Measurements from ENCODE around the gene ATP6V0C. TPM values are rescaled to one million over a fixed set of nuclear protein-coding genes. Genes with fewer than 3 reads are reported as not detected.

Gene ATP6V0C
- total and polyA plus RNA-seq, 4 donors: 17.6 to 132 (median 60.6) TPM

DNA sequence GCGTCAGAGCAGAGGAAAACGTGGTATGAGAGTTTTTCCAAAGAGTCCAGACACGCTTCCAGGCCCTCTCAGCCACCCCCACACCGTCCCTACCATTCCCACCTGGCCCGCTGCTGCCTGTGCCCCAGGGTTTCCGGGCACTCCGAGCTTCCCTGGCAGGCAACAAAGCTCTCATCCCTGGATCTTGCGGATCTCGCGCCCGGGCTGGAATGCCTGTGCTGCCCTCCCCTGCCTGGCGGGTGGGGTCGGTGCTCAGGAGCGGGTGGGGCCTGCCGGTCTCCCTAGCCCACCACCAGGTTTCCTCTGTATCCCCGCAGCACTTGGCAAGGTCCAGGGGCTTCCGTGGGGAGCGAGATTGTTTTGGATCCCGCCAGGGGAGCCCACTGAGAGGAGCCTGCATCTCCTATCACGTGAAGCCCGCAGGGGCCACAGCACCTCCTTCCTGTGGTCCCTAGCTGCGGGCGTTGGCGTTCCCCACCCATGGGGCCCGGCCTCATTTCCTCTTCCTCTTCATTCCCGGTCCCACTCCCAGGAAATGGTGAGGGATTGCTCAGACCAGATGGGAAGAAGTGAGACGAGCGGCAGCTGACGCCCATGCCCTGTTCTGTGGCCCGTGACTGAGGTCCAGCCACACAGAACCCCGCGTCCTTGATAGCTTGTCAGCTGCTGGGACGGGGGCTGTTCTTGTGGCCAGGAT lies 27.8 kb upstream of the ATP6V0C start:
- no peaks in the 10 kb centered on the region for H3K9me3 ChIP-seq (ENCODE audit: control insufficient read depth in 4 of 4, low read length in 3 of 4)
- H3K4me1 ChIP-seq (ENCODE audit: control insufficient read depth in 4 of 4, insufficient read depth in 4 of 4, low read length in 3 of 4): peaks cover 21 to 47% (median 30%) of the 10 kb centered on the region in 4 donors
- no peak overlapping the region for H3K9ac ChIP-seq (ENCODE audit: low read depth in 1 of 2, low read length in 2 of 2)
- no peak overlapping the region for H3K27ac ChIP-seq (ENCODE audit: low read depth in 1 of 2, low read length in 2 of 2)
- TF ChIP-seq, protein P1, sequence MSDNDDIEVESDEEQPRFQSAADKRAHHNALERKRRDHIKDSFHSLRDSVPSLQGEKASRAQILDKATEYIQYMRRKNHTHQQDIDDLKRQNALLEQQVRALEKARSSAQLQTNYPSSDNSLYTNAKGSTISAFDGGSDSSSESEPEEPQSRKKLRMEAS (IDR thresholded peaks at IDR 0.05): no peak
- TF ChIP-seq EGR1 (IDR thresholded peaks at IDR 0.05; ENCODE audit: low read depth in 2 of 2): no peak
- no peak for TF ChIP-seq RAD21 (IDR thresholded peaks at IDR 0.05)
- TF ChIP-seq, protein P2, sequence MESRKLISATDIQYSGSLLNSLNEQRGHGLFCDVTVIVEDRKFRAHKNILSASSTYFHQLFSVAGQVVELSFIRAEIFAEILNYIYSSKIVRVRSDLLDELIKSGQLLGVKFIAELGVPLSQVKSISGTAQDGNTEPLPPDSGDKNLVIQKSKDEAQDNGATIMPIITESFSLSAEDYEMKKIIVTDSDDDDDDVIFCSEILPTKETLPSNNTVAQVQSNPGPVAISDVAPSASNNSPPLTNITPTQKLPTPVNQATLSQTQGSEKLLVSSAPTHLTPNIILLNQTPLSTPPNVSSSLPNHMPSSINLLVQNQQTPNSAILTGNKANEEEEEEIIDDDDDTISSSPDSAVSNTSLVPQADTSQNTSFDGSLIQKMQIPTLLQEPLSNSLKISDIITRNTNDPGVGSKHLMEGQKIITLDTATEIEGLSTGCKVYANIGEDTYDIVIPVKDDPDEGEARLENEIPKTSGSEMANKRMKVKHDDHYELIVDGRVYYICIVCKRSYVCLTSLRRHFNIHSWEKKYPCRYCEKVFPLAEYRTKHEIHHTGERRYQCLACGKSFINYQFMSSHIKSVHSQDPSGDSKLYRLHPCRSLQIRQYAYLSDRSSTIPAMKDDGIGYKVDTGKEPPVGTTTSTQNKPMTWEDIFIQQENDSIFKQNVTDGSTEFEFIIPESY (IDR thresholded peaks at IDR 0.05): no peak
- TF ChIP-seq, protein P3, sequence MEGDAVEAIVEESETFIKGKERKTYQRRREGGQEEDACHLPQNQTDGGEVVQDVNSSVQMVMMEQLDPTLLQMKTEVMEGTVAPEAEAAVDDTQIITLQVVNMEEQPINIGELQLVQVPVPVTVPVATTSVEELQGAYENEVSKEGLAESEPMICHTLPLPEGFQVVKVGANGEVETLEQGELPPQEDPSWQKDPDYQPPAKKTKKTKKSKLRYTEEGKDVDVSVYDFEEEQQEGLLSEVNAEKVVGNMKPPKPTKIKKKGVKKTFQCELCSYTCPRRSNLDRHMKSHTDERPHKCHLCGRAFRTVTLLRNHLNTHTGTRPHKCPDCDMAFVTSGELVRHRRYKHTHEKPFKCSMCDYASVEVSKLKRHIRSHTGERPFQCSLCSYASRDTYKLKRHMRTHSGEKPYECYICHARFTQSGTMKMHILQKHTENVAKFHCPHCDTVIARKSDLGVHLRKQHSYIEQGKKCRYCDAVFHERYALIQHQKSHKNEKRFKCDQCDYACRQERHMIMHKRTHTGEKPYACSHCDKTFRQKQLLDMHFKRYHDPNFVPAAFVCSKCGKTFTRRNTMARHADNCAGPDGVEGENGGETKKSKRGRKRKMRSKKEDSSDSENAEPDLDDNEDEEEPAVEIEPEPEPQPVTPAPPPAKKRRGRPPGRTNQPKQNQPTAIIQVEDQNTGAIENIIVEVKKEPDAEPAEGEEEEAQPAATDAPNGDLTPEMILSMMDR (IDR thresholded peaks at IDR 0.05; ENCODE audit: low read depth, low read length, missing input control): no peak
- TF ChIP-seq HNF4A (conservative IDR thresholded peaks at IDR 0.05): no peak
- no peak for TF ChIP-seq FOXA2 (IDR thresholded peaks at IDR 0.05)
- peaks cover 0 to 4% (median under 1%) of the 10 kb centered on the region in 4 donors for H3K36me3 ChIP-seq (ENCODE audit: control insufficient read depth in 4 of 4, insufficient read depth in 3 of 4, low read depth in 1 of 4, low read length in 3 of 4)
- H3K27me3 ChIP-seq (ENCODE audit: control insufficient read depth in 4 of 4, insufficient read depth in 4 of 4, low read length in 3 of 4): no peaks in the 10 kb centered on the region
- no peak for DNase-seq (ENCODE audit: low spot score)
- WGBS: 87% methylated on average over 33 of the region's 33 CpGs
- H3K4me3 ChIP-seq (ENCODE audit: low read depth in 1 of 3, low read length in 3 of 3): no peak overlapping the region

DNA sequence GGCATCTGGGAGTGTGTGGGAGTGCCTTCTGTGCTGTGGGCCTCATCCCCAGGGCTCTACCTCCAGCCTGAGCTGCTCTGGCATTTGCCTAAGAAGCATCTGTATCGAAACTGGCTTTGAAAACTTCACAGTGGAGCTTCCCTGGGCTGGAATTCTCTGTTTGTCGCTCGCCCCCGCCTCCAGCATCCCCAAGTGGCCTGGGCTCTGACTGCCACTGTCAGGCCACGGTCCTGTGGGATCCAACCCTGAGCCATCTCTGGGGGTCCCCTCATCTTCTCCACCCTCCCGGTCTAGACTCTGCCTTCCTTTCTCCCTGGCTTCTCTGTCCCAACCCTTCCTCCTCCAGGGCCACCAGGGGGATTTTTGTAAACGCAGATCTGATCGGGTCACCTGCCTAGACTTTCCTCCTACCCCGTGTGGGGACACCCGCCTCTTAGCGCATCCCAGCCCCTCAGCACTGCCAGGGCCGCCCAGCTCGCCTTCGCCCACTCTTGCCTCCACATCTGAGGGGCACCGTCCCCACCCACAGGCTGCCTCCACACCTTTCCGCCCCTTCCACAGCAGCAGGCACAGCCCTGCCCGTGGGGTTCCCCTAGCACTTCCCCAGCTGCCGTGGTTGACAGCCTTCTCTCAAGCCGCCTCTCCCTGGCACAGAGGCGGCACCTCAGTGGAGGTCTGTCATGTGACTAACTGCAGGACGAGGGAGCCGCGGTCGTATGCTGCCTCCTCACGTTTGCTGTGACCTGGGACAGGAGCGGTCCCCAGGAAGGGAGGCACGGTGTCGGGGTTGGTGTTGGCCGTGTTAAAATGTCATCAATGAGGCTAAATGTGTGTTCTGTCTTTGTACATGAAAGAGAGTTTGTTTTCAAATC lies 26.9 kb upstream of the ATP6V0C start:
- Histone ChIP-seq H3K27me3 (ENCODE audit: control insufficient read depth in 4 of 4, insufficient read depth in 4 of 4, low read length in 3 of 4) (no peaks in the 10 kb centered on the region), H3K27ac (ENCODE audit: low read depth in 1 of 2, low read length in 2 of 2) (no peak overlapping the region), H3K4me1 (ENCODE audit: control insufficient read depth in 4 of 4, insufficient read depth in 4 of 4, low read length in 3 of 4) (peaks cover 21 to 44% (median 28%) of the 10 kb centered on the region in 4 donors), H3K36me3 (ENCODE audit: control insufficient read depth in 4 of 4, insufficient read depth in 3 of 4, low read depth in 1 of 4, low read length in 3 of 4) (peaks cover 0 to 4% (median under 1%) of the 10 kb centered on the region in 4 donors), H3K4me3 (ENCODE audit: low read depth in 1 of 3, low read length in 3 of 3) (no peak overlapping the region), H3K9ac (ENCODE audit: low read depth in 1 of 2, low read length in 2 of 2) (no peak overlapping the region), H3K9me3 (ENCODE audit: control insufficient read depth in 4 of 4, low read length in 3 of 4) (no peaks in the 10 kb centered on the region)
- no peak for DNase-seq (ENCODE audit: low spot score)
- peak; percentile 55 to 60 for TF ChIP-seq RAD21 (IDR thresholded peaks at IDR 0.05)
- TF ChIP-seq, protein P4, sequence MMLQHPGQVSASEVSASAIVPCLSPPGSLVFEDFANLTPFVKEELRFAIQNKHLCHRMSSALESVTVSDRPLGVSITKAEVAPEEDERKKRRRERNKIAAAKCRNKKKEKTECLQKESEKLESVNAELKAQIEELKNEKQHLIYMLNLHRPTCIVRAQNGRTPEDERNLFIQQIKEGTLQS (IDR thresholded peaks at IDR 0.05): no peak
- 69% methylated on average over 29 of the region's 29 CpGs for WGBS

DNA sequence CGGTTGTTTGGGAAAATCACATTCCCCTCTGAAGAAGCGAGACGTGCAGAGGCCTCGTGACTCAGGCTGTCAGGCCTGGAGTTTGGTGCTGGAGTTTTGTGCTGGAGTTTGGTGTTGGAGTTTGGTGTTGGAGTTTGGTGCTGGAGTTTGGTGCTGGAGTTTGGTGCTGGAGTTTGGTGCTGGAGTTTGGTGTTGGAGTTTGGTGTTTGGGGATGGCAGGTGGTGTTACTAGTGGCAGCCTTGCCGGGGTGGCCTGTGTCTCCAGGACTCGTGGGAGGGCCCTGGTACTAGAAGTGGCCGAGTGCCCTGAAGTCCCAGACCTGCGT lies 26.3 kb upstream of the ATP6V0C start:
- Histone ChIP-seq H3K9me3 (ENCODE audit: control insufficient read depth in 4 of 4, low read length in 3 of 4) (no peaks in the 10 kb centered on the region), H3K36me3 (ENCODE audit: control insufficient read depth in 4 of 4, insufficient read depth in 3 of 4, low read depth in 1 of 4, low read length in 3 of 4) (peaks cover 0 to 4% (median under 1%) of the 10 kb centered on the region in 4 donors), H3K4me3 (ENCODE audit: low read depth in 1 of 3, low read length in 3 of 3) (no peak overlapping the region), H3K27me3 (ENCODE audit: control insufficient read depth in 4 of 4, insufficient read depth in 4 of 4, low read length in 3 of 4) (no peaks in the 10 kb centered on the region), H3K4me1 (ENCODE audit: control insufficient read depth in 4 of 4, insufficient read depth in 4 of 4, low read length in 3 of 4) (peaks cover 22 to 42% (median 29%) of the 10 kb centered on the region in 4 donors), H3K27ac (ENCODE audit: low read depth in 1 of 2, low read length in 2 of 2) (no peak overlapping the region), H3K9ac (ENCODE audit: low read depth in 1 of 2, low read length in 2 of 2) (no peak overlapping the region)
- TF ChIP-seq GABPA (IDR thresholded peaks at IDR 0.05 in 1 of 2, conservative IDR thresholded peaks at IDR 0.05 in 1 of 2) (no peak), TAF1 (conservative IDR thresholded peaks at IDR 0.05) (no peak), SP1 (IDR thresholded peaks at IDR 0.05) (no peak)
- WGBS: 80% methylated on average over 8 of the region's 8 CpGs
- no peak for DNase-seq (ENCODE audit: low spot score)

All from liver (tissue), 9 donors.